Pons (tissue), 1 donor: ENCODE data around the gene KCNJ18.
"Not testable (repeated sequence)": the region's sequence is repeated elsewhere in the genome, so short reads cannot be mapped to it uniquely, and the experiment has no call there.

Experiments used
- DNase-seq: peaks from one replicate; pipeline ENCODE4 v3.0.0-alpha.2; 2016; ENCODE audit warnings: low spot score

Gene KCNJ18

GRCh38 chr17:21691883-21692703 lies at the start of gene KCNJ18:
Gene KCNJ18 (plus strand): TSS chr17:21692523. CDS start chr17:21702787, 10,264 bp downstream.
- not testable (repeated sequence) for DNase-seq

DNA sequence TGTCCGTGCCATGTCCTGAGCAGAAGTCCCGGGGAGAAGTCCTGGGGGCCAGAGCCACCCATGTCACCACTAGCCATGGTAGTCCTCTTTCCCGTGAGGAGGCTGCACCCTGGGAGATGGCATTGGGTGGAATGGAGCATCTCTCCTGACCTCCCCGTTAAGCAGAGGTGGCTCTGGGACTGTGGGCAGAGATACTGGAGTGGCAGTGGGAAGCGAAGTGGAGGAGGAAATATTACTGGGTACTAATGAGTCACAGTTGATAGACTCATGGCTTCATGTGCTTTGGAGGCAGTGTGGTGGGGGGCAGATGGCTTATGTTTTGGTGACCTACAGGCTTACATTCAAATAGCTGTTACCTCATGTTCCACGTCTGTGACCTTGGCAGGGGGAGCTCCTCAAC lies 44.2 kb upstream of the KCNJ18 start:
- DNase-seq: not testable (repeated sequence)

GRCh38 chr17:21650043-21650442 lies 42.3 kb upstream of the KCNJ18 start:
- DNase-seq: not testable (repeated sequence)

DNA sequence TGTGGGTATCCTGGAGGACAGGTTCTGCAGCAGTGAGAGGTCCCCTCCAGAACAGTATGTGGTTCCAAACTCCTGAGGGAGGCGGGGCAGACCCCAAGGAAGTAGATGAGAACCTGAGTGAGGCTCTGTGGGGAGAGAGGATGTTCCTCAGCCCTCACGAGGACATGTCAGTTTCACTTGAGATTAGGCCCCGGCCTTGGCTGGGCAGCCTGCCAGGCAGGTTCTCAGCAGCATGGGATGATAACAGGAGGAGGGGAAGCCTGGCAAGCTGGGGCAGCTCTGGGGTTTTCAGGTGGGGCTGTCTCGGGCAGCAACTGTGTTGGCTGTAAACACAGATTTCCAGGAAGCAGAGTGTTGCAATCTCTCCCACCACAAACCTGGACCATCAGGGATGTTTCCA lies 40.3 kb upstream of the KCNJ18 start:
- not testable (repeated sequence) for DNase-seq

GRCh38 chr17:21653211-21653610 lies 39.1 kb upstream of the KCNJ18 start:
- not testable (repeated sequence) for DNase-seq

DNA sequence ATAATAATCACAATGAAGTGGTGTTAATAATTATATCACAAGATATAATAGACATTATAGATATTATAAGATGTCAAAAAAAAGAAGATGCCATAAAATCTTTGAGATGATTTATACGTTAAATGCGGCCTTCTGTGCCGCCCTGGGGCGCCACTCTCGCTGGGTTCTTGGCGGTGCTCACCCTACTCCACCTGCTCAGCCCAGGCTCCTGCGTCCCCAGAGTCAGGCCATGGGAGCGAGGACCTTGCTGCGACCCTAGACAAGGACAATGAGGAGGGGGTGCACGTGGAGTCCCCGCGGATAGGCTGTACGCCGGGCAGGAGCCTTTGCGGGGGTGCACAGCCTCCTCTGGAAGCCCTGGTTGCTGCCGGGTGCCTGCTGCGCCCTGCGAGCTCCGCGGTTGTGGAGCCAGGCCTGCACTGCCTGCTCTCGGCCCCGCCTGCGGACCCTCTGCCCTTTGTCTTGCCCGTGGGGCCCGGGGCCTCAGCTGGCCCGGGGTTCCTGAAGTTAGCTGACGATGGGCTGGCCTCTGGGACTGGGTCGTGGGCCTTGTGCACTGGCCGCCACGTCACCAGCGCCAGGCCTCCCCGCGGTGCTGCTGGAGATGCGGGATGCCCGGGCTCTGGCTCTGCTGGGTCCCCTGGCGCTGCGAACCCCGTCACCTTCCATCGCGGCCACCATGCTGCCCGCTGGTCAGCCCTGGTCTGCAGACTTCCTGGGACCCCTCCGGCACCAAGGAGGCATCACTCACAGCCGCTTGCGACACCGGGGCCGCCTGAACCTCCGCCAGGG lies 35.6 kb upstream of the KCNJ18 start:
- not testable (repeated sequence) for DNase-seq

DNA sequence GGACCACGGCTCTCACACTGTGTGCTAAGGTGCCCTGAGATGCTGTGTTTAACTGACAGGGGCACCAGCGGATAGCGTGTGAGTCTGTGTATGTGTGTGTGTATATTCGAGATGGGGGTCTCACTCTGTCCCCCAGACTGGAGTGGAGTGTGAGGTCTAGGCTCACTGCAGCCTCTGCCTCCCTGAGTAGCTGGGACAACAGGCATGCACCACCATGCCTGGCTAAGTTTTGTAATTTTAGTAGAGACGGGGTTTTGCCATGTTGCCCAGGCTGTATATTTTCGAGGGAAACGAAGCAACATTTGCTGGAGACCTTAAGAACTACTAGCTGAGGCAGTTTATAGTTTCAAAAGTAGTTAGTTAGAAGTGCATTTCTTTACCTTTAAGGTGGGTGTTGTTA lies 32.7 kb upstream of the KCNJ18 start:
- DNase-seq: not testable (repeated sequence)

GRCh38 chr17:21661455-21661854 lies 30.9 kb upstream of the KCNJ18 start:
- DNase-seq: not testable (repeated sequence)

DNA sequence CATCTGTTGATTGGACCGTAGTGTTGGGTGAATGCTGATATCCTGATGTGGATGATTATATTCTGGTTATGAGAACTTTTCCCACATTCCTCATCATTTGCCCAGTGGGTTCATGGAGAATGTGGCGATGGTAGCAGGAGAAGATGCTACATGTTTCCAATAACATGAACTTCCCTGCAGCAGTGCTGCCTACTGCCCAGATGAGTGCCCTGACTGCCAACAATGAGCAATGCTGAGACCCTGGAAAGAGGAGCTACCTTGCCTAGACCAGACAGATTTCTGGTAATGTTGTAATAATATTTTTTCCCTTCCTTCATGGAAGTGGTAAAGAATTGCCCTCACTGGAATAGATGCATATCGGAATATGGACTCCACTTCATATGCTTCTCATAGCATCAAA lies 29.2 kb upstream of the KCNJ18 start:
- not testable (repeated sequence) for DNase-seq

GRCh38 chr17:21663614-21664474 lies 28.5 kb upstream of the KCNJ18 start:
- not testable (repeated sequence) for DNase-seq

DNA sequence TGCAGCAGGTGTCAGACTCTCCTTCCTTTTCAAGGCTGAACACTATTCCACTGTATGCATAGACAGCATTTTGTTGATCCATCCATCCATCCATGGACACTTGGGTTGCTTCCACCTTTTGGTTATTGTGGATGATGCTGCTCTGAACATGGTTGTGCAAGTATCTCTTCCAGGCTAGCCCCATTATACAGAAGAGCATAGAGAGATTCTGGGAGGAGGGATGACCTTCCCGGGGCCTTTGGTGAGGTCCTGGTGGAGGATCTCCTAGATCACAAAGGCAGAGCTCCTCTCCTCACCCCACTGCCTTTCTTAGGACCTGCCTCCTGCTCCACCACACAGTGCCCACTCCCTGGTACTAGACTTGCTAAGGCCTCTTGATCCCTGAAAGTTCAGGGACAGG lies 27.2 kb upstream of the KCNJ18 start:
- DNase-seq: not testable (repeated sequence)

GRCh38 chr17:21665935-21666493 lies 26.3 kb upstream of the KCNJ18 start:
- DNase-seq: not testable (repeated sequence)

GRCh38 chr17:21666711-21667412 lies 25.5 kb upstream of the KCNJ18 start:
- peak; percentile 20 for DNase-seq

GRCh38 chr17:21667413-21668117 lies 24.8 kb upstream of the KCNJ18 start:
- DNase-seq: not testable (repeated sequence)

- DNase-seq: not testable (repeated sequence)
Observed at GRCh38 chr17:21668118-21668488, 24.2 kb upstream of the KCNJ18 start.

DNA sequence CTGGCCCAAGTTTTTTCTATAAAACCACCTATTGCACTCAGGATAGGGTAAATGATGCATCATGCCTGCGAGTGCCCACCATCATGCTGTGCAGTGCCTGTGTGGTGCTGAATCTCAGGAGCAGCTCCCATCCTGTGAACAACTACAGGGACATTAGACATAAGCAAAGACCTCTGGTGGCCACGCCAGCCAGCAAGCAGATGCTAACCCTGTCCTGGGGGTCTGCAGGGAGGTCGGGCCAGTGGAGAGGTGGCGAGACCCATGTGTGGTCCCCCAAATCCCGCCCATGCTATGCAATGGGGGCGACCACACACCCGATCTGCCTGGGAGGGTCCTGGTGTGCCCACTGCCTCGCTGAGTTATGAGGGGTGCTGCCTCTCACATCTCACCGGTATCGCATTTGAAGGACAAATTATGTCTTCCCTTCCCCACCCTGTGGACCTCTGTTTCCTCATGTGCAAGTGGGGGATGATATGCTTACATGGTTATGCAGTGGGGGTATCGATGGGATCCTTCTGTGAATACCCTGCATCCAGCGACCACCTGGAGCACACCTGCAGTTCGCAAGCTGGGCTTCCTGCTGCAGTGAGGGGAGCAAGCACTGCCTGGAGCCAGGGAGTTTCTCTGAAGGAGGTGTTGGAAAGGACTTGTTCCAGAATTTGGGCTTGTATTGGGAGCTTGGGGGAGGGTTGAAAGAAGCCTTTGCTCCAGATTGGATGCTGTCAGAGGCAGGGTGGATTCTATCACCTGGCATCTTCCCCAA lies 23.4 kb upstream of the KCNJ18 start:
- DNase-seq: not testable (repeated sequence)

DNA sequence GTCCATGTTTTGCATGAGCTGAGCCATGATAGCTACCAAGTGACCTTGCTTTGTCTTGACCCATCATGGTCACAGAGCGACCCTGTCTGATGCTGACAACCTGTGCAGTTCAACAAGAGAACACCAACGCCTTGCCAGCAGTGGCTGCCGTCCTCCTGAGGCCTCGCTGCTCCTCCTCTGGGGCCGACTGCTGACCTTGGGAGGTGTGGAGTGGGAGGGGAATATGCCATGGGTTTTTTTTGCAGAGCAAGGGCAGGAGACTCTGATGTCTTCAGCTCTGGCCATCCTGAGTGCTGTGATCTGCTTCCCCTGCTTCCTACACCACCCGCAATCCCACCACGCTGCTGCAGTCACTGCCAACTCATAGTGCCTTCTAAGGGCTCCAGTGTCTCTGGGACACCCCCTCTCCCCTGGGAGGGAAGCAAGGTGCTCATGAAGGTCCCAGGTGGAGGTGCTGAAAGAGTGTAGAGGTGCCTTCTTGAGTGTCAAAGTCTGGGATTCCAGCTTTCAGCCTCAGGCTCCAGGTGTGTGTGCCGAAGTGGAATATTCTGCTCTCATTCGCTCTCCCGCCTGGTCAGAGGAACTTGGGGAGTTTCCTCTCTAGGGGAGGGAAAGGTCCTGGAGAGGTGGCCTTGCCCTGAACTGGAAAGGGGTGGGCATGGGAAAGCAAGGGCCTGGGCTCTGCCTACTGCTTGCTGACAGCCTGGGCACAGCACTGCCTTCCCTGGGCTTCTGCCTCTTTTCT lies 22.5 kb upstream of the KCNJ18 start:
- DNase-seq: not testable (repeated sequence)

DNA sequence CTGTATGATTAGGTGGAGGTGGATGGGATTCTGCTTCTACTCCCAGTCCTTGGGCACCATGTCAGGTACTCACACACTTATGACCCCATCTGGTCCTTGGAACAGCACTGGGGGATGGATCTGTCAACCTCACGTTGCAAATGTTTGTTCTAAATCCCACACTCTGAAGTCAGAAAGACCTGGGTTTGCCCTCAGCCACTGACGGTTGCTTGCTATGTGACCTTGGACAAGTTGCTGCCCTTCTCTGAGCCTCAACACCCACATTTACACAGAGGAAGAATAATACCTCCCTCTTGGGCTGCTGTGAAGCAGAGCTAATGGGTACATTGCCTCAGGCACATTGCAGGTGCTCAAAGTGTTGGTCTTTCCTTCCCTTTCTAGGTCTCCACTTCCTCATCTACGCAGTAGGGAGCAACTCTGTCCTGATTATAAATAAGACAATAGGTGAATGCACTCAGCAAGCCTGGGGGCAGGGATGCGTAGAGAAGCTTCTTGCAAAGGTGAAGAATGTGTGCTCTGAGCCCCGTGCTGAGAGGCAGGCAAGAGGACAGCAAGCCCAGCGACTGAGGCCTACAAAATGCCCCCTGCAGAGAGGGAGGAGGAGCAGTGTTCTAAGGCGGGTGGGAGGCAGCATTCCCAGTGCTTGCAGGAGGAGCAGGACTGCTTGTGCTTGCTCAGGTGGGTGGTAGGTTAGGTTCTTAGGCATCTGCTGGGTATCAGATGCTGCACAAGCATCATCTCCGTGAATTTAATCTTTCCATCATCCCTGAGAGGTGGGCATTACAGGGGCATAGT lies 21.8 kb upstream of the KCNJ18 start:
- not testable (repeated sequence) for DNase-seq
